H1 (cell line): ENCODE data around the gene CNPY3.

Source experiments
- JUND ChIP-seq: IDR thresholded peaks from 2 replicates; pipeline ENCODE4 v1.6.1; 2011; ENCODE audit warnings: mild to moderate bottlenecking, improper control_type of control experiment, low read length
- POLR2A ChIP-seq, 2 experiments: IDR thresholded peaks; 1 replicate in 1 of 2; 2 replicates in 1 of 2; pipeline ENCODE4 v1.6.1; 2011; ENCODE audit warnings: low read depth in 2 of 2, low read length in 2 of 2, mild to moderate bottlenecking in 2 of 2; ENCODE audit errors: control extremely low read depth in 1 of 2
- SP1 ChIP-seq: IDR thresholded peaks from 2 replicates; pipeline ENCODE4 v1.6.1; 2011; ENCODE audit warnings: low read depth, low read length
- TAF1 ChIP-seq: IDR thresholded peaks from 2 replicates; pipeline ENCODE4 v1.6.1; 2011; ENCODE audit warnings: mild to moderate bottlenecking, low read depth, low read length
- TF ChIP-seq, protein P1 (sequence below), 3 experiments: IDR thresholded peaks; 1 replicate in 2 of 3; 2 replicates in 1 of 3; pipeline versions ENCODE4 v1.5.1 to v1.6.1; 2011; ENCODE audit warnings: low read length in 3 of 3, mild to moderate bottlenecking in 3 of 3, inconsistent platforms in 2 of 3, low read depth in 1 of 3, moderate library complexity in 1 of 3; ENCODE audit not compliant: insufficient read depth in 1 of 3; ENCODE audit errors: control extremely low read depth in 1 of 3

DNA sequence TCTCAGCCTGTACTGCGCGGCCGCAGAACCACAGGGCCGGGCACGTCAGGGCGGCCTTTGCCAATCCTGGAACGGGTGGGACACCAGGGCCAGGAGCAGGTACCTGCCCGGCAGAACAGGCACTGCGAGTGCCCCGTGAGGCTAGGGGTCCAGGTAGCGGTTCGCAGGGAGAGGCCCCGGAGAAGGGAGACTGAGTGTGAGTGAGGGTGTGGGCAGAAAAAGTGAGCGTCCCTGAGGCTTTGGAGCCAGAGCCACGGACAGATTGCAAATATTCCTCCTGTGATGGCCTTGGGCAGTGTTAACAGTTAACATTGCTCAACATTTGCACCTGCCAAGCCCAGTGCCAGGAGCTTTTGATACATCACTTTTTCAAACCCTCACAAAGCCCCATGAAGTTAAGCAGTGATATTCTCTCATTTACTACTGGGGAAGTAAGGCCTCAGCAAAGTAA is 31.8 kb downstream of the CNPY3 start:
- no peak for TF ChIP-seq TAF1
- TF ChIP-seq, protein P1, sequence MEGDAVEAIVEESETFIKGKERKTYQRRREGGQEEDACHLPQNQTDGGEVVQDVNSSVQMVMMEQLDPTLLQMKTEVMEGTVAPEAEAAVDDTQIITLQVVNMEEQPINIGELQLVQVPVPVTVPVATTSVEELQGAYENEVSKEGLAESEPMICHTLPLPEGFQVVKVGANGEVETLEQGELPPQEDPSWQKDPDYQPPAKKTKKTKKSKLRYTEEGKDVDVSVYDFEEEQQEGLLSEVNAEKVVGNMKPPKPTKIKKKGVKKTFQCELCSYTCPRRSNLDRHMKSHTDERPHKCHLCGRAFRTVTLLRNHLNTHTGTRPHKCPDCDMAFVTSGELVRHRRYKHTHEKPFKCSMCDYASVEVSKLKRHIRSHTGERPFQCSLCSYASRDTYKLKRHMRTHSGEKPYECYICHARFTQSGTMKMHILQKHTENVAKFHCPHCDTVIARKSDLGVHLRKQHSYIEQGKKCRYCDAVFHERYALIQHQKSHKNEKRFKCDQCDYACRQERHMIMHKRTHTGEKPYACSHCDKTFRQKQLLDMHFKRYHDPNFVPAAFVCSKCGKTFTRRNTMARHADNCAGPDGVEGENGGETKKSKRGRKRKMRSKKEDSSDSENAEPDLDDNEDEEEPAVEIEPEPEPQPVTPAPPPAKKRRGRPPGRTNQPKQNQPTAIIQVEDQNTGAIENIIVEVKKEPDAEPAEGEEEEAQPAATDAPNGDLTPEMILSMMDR (IDR thresholded peaks at IDR 0.05; ENCODE audit: control extremely low read depth in 1 of 3, insufficient read depth in 1 of 3, low read depth in 1 of 3, low read length in 3 of 3) = no peak
- TF ChIP-seq JUND = no peak
- no peak for TF ChIP-seq POLR2A (IDR thresholded peaks at IDR 0.05; ENCODE audit: control extremely low read depth in 1 of 2, low read depth in 2 of 2, low read length in 2 of 2)
- no peak for TF ChIP-seq SP1
